K562 (cell line): ENCODE results near the gene TSTD1. TPM values are rescaled to one million over a fixed set of nuclear protein-coding genes. Genes with fewer than 3 reads are reported as not detected.

Source experiments
- ATAC-seq: fragments of 200-7000 bp; cut with Tn5 transposase; 3 replicates; pipeline ENCODE4 v1.9.1; 2020; ENCODE audit warnings: moderate library complexity
- BruUV-seq: library from RNA; stranded (reverse); fragments of 400-500 nt; replicated peaks from 2 replicates; lab custom pipeline; 2021; lab: Mats Ljungman, UMichigan
- CTCF ChIA-PET: fragments of 300-600 bp; formaldehyde crosslinking; extraction: SDS; loops from one replicate; lab custom pipeline; 2021; ENCODE audit warnings: low intra/inter-chr PET ratio; lab: Yijun Ruan, JAX
- POLR2A ChIA-PET: fragments of 300-600, 350-650 bp; sonication (Branson Sonifier 250); formaldehyde crosslinking; extraction: SDS; loops from one replicate; lab custom pipeline; 2021; ENCODE audit warnings: antibody characterized with exemption, inconsistent platforms; lab: Yijun Ruan, JAX
- DNase-seq, 4 experiments: peaks; one replicate each; pipeline versions ENCODE4 v3.0.0 to v3.0.0-alpha.2; 2011 to 2018; ENCODE audit warnings: low spot score in 3 of 4, mixed read lengths in 3 of 4; ENCODE audit errors: extremely low read depth in 1 of 4
- FAIRE-seq: peaks from 2 replicates; lab custom pipeline; 2011; peaks lifted over from hg19 to GRCh38; lab: Jason Lieb, UNC
- H2AFZ ChIP-seq: 2 replicates; pipeline ENCODE4 v1.6.0; 2011; ENCODE audit warnings: low read depth, low read length, control low read depth, inconsistent platforms
- H3K27ac ChIP-seq: fragments of 200-600 bp; 3 replicates; pipeline ENCODE4 v1.8.0; 2011; ENCODE audit warnings: low read depth, mild to moderate bottlenecking, control low read depth, inconsistent platforms, low read length, moderate library complexity, mixed read lengths; ENCODE audit errors: extremely low read depth
- H3K27me3 ChIP-seq, 2 experiments: fragments of 300-600 bp in 1 of 2; 2 replicates in 1 of 2; 3 replicates in 1 of 2; pipeline versions ENCODE4 v1.6.0 to v1.8.0; 2011; ENCODE audit warnings: inconsistent platforms in 2 of 2, low read length in 2 of 2, mild to moderate bottlenecking in 1 of 2, mixed read lengths in 1 of 2, moderate library complexity in 1 of 2; ENCODE audit not compliant: control insufficient read depth in 2 of 2, insufficient read depth in 2 of 2
- H3K36me3 ChIP-seq: fragments of 300-600 bp; 3 replicates; pipeline ENCODE4 v1.8.0; 2011; ENCODE audit warnings: mild to moderate bottlenecking, low read length, inconsistent platforms; ENCODE audit not compliant: control insufficient read depth, insufficient read depth
- H3K4me1 ChIP-seq, 2 experiments: fragments of 200-600 bp in 1 of 2; replicated peaks in 1 of 2; 2 replicates in 1 of 2; 3 replicates in 1 of 2; pipeline versions ENCODE4 v1.5.1 to v1.8.0; 2011; ENCODE audit warnings: inconsistent platforms in 2 of 2, low read length in 2 of 2, mild to moderate bottlenecking in 1 of 2, mixed read lengths in 1 of 2, moderate library complexity in 1 of 2; ENCODE audit not compliant: control insufficient read depth in 2 of 2, insufficient read depth in 2 of 2
- H3K4me2 ChIP-seq: 2 replicates; pipeline ENCODE4 v1.6.1; 2011; ENCODE audit warnings: low read length, control low read depth, inconsistent platforms, mixed read lengths; ENCODE audit not compliant: insufficient read depth
- H3K4me3 ChIP-seq: fragments of 200-600 bp; sonication (generic), shearing (Covaris generic); 2 replicates; pipeline ENCODE4 v1.5.1; 2016; ENCODE audit warnings: control low read depth, inconsistent platforms
- H3K79me2 ChIP-seq: fragments of 200-600 bp; 3 replicates; pipeline ENCODE4 v1.8.0; 2011; ENCODE audit warnings: low read length, inconsistent platforms; ENCODE audit not compliant: control insufficient read depth, insufficient read depth
- H3K9ac ChIP-seq, 2 experiments: 2 replicates each; pipeline versions ENCODE4 v1.6.0 to v1.6.1; 2011; ENCODE audit warnings: low read depth in 2 of 2, low read length in 2 of 2, control low read depth in 1 of 2, inconsistent platforms in 1 of 2, mild to moderate bottlenecking in 1 of 2, mixed read lengths in 1 of 2; ENCODE audit not compliant: insufficient read depth in 1 of 2
- H3K9me1 ChIP-seq: one replicate; pipeline ENCODE4 v1.6.0; 2011; ENCODE audit warnings: inconsistent platforms, mild to moderate bottlenecking, low read length, moderate library complexity; ENCODE audit not compliant: control insufficient read depth, insufficient read depth
- H3K9me3 ChIP-seq: replicated peaks from 2 replicates; pipeline ENCODE4 v1.5.1; 2011; ENCODE audit warnings: low read depth, low read length, inconsistent platforms; ENCODE audit not compliant: control insufficient read depth, insufficient read depth
- H4K20me1 ChIP-seq: replicated peaks from 2 replicates; pipeline ENCODE4 v1.6.1; 2011; ENCODE audit warnings: low read length, inconsistent platforms, mixed read lengths; ENCODE audit not compliant: control insufficient read depth, insufficient read depth
- ATF7 ChIP-seq: fragments of 450-650 bp; IDR thresholded peaks from 2 replicates; pipeline ENCODE4 v1.7.1; 2014; ENCODE audit warnings: mild to moderate bottlenecking, moderate library complexity
- BMI1 ChIP-seq: fragments of 150-350 bp; IDR thresholded peaks from 2 replicates; pipeline ENCODE4 v1.6.1; 2014; ENCODE audit warnings: low read length
- CBFB ChIP-seq: sonication (generic); formaldehyde crosslinking; IDR thresholded peaks from 2 replicates; pipeline ENCODE4 v1.4.0; 2020; ENCODE audit warnings: mild to moderate bottlenecking, missing genetic modification reagents
- CREM ChIP-seq: IDR thresholded peaks from 2 replicates; pipeline ENCODE4 v1.6.1; 2014; ENCODE audit warnings: antibody characterized with exemption, low read depth
- DNMT1 ChIP-seq: fragments of 450-650 bp; IDR thresholded peaks from 2 replicates; pipeline ENCODE4 v1.6.1; 2016; ENCODE audit warnings: antibody characterized with exemption, mild to moderate bottlenecking
- ESRRB ChIP-seq: fragments of 250-450 bp; sonication (Bioruptor Pico); IDR thresholded peaks from 2 replicates; pipeline ENCODE4 v1.5.0; 2020; ENCODE audit warnings: mild to moderate bottlenecking, moderate library complexity, borderline replicate concordance
- MAZ ChIP-seq, 2 experiments: fragments of 450-650 bp in 1 of 2; sonication (generic) in 1 of 2; formaldehyde crosslinking; IDR thresholded peaks in 1 of 2; conservative IDR thresholded peaks in 1 of 2; 2 replicates each; pipeline versions ENCODE4 v1.4.0 to v1.5.0; 2020; ENCODE audit warnings: mild to moderate bottlenecking in 1 of 2, missing genetic modification reagents in 1 of 2
- MEIS2 ChIP-seq: fragments of 450-650 bp; IDR thresholded peaks from 2 replicates; pipeline ENCODE4 v1.6.1; 2014; ENCODE audit warnings: mild to moderate bottlenecking; ENCODE audit not compliant: partially characterized antibody
- MYBL2 ChIP-seq, 2 experiments: fragments of 450-650 bp in 1 of 2; sonication (generic) in 1 of 2; formaldehyde crosslinking in 1 of 2; IDR thresholded peaks; 2 replicates each; pipeline versions ENCODE4 v1.6.1 to v1.8.1; 2017 to 2022; ENCODE audit warnings: borderline replicate concordance in 1 of 2, inconsistent platforms in 1 of 2, low read depth in 1 of 2, mild to moderate bottlenecking in 1 of 2, missing genetic modification reagents in 1 of 2, moderate library complexity in 1 of 2
- RAD21 ChIP-seq, 2 experiments: fragments of 250-450 bp in 1 of 2; fragments of 450-650 bp in 1 of 2; sonication (Bioruptor Pico) in 1 of 2; formaldehyde crosslinking in 1 of 2; IDR thresholded peaks in 1 of 2; conservative IDR thresholded peaks in 1 of 2; 2 replicates each; pipeline versions ENCODE4 v1.4.0 to v1.8.0; 2020 to 2022; ENCODE audit warnings: mild to moderate bottlenecking in 2 of 2, moderate library complexity in 1 of 2
- TBL1XR1 ChIP-seq, 2 experiments: IDR thresholded peaks; 2 replicates each; pipeline ENCODE4 v1.6.1; 2012; ENCODE audit warnings: improper control_type of control experiment in 2 of 2, low read length in 2 of 2, mild to moderate bottlenecking in 1 of 2
- XRCC3 ChIP-seq: fragments of 450-650 bp; IDR thresholded peaks from 2 replicates; pipeline ENCODE4 v1.6.1; 2017; ENCODE audit warnings: mild to moderate bottlenecking, moderate library complexity
- ZBED1 ChIP-seq: IDR thresholded peaks from 2 replicates; pipeline ENCODE4 v1.6.1; 2014
- ZNF174 ChIP-seq: fragments of 250-450 bp; sonication (Bioruptor Pico); IDR thresholded peaks from 2 replicates; pipeline ENCODE4 v1.4.0; 2020; ENCODE audit warnings: mild to moderate bottlenecking
- ZNF586 ChIP-seq: fragments of 450-650 bp; formaldehyde crosslinking; conservative IDR thresholded peaks from 2 replicates; pipeline ENCODE4 v1.4.0; 2020; ENCODE audit warnings: mild to moderate bottlenecking, moderate library complexity
- WGBS: fragments of 100-300 bp; shearing (Covaris generic); methylation state at CpG from one replicate; pipeline ENCODE4 v1.1.6; 2016; ENCODE audit warnings: low coverage, mixed read lengths; ENCODE audit not compliant: insufficient coverage; ENCODE audit errors: missing lambda C conversion rate; 5-methylcytosine and 5-hydroxymethylcytosine counted together
- in situ Hi-C: fragments of 300-500 bp; cut with MboI; formaldehyde crosslinking; loops from 4 replicates; pipeline ENCODE4 v1.15.0; 2018; ENCODE audit warnings: inconsistent platforms, mixed read lengths
- intact Hi-C: fragments of 100-400 bp; cut with micrococcal nuclease; formaldehyde crosslinking; loops from 2 replicates; pipeline ENCODE4 v1.14.2; 2022
- polyA plus RNA-seq, 8 experiments: library from polyadenylated mRNA; depleted of rRNA in 4 of 8; stranded (reverse) in 5 of 8; unstranded in 3 of 8; fragments of >200 nt; fragmentation: Nextera tagmentation in 2 of 8; fragmentation: Illumina TruSeq in 1 of 8; extraction: Ambion mirVana in 2 of 8; extraction: Trizol in 1 of 8; gene quantifications; 2 replicates each; pipeline versions ENCODE4 v1.2.1 to v1.2.3, GENCODE V29; 2011 to 2014; ENCODE audit warnings: inconsistent platforms in 1 of 8, missing spikeins in 1 of 8
- total RNA-seq, 7 experiments: library from RNA; depleted of rRNA in 6 of 7; stranded (reverse); fragments of >200 nt in 6 of 7; fragmentation: Illumina TruSeq in 2 of 7; extraction: Trizol in 2 of 7; gene quantifications; 2 replicates each; pipeline versions ENCODE4 v1.2.1 to v1.2.3, GENCODE V29; 2011 to 2021; ENCODE audit warnings: low replicate concordance in 1 of 7
- TF ChIP-seq, protein P1 (sequence below), 2 experiments: fragments of 450-650 bp; IDR thresholded peaks; 2 replicates each; pipeline ENCODE4 v1.6.1; 2016
- TF ChIP-seq, protein P2 (sequence below): sonication (generic); formaldehyde crosslinking; IDR thresholded peaks from 2 replicates; pipeline ENCODE4 v1.9.0; 2022; ENCODE audit warnings: mild to moderate bottlenecking, missing genetic modification reagents

The TSTD1 gene
- total and polyA plus RNA-seq, 9 of the 15 experiments (the other 6 are each of a cell fraction or from before 2014, with no cell fraction given) = 0.23 to 0.53 TPM; not detected in 7

DNA sequence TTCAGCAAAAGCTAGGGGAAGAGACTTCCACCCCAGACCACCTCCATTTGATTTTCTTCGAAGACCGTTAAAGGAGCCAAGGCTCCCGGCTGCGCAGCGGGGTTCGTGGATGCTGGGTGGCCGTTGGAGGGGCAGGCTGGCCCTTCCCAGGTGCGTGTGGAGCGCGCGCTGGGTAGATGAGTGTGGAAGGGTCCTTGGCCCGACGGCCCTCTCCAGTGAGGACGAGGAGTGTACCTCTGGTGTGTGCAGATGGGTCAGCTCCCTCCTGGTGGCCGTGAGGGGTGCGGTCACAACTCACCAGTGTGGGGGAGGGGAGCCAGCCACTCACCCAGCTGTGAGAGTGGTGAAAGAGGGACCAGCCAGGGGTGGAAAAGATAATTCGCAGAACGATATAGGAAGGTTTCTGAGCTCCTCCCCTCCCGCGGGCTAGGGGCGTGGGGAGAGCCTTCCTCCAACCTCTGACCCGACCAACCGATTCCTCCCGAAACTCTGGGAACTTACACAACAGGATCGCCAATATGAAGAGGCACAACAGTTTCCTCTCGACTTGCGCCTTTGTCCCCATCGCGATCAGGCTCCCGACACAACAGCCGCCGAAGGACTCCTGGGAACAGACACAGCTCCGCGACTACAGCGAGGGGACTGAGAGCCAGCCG, 18.1 kb downstream of the TSTD1 start, which contains the start of gene F11R (continued):
- TF ChIP-seq DNMT1 = 0 out of 2 replicates have a peak, but pooled peaks have one; percentile 72
- no peak for TF ChIP-seq ZNF586 (CRISPR knock-in tag)
- TF ChIP-seq ATF7 = peak; percentile 58
- TF ChIP-seq CBFB (CRISPR knock-in tag) = peak; percentile 95
- TF ChIP-seq TBL1XR1 (IDR thresholded peaks at IDR 0.05; ENCODE audit: low read length in 2 of 2) = peak; percentile 84 to 87
- TF ChIP-seq, all 486 proteins: peak for 184

DNA sequence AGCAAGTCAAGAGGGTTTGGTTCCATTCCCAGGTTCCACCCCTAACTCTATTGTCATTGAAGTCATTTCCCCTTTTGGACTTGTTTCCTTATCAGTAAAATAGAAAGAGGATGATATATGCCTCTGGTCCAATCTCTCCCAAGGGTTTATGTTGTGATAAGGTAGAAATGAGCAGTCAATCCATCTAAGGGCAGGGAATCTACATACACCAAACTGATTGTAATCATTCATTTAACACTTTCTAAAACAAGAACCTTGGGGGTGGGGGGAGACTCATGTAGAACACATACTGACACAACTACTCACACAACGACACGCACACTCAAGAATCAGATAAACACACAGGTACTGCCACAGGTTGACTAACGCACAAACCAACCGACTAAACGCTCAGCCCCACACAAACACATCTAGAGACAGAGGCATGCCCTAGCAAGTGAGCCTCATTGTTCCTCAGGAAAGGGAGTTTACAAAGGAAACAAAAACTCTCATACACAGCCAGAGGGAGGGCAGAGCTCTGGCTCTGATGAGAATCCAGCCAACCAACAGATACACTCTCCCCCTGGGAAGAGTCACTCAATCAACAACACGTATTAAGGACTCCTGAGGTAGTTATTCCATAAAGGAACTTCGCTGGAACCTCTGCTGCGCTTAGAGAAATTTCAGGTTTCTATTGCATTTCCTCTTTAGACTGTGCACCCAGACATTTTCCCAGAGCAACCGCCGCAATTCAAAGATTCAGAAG, 18.8 kb downstream of the TSTD1 start:
- peaks cover 56% of the 10 kb centered on the region for H3K79me2 ChIP-seq
- TF ChIP-seq ZNF174 (no peak), ZBED1 (no peak), ATF7 (no peak), RAD21 (CRISPR knock-in tag; conservative IDR thresholded peaks at IDR 0.05 in 1 of 2, IDR thresholded peaks at IDR 0.05 in 1 of 2) (no peak), MEIS2 (peak; percentile 86), CREM (0 out of 2 replicates have a peak, but pooled peaks have one; percentile 14), XRCC3 (no peak), ESRRB (CRISPR knock-in tag) (no peak), MAZ (CRISPR knock-in tag; conservative IDR thresholded peaks at IDR 0.05 in 1 of 2, IDR thresholded peaks at IDR 0.05 in 1 of 2) (no peak), MYBL2 (IDR thresholded peaks at IDR 0.05; ENCODE audit: low read depth) (no peak), MYBL2 (CRISPR knock-in tag; IDR thresholded peaks at IDR 0.05; ENCODE audit: borderline replicate concordance) (no peak), BMI1 (no peak)
- TF ChIP-seq, protein P1, sequence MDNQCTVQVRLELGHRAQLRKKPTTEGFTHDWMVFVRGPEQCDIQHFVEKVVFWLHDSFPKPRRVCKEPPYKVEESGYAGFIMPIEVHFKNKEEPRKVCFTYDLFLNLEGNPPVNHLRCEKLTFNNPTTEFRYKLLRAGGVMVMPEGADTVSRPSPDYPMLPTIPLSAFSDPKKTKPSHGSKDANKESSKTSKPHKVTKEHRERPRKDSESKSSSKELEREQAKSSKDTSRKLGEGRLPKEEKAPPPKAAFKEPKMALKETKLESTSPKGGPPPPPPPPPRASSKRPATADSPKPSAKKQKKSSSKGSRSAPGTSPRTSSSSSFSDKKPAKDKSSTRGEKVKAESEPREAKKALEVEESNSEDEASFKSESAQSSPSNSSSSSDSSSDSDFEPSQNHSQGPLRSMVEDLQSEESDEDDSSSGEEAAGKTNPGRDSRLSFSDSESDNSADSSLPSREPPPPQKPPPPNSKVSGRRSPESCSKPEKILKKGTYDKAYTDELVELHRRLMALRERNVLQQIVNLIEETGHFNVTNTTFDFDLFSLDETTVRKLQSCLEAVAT (IDR thresholded peaks at IDR 0.05) = peak in 1 of 2 experiments; percentile 40; a peak in 2 of 4 replicates
- TF ChIP-seq, protein P2, sequence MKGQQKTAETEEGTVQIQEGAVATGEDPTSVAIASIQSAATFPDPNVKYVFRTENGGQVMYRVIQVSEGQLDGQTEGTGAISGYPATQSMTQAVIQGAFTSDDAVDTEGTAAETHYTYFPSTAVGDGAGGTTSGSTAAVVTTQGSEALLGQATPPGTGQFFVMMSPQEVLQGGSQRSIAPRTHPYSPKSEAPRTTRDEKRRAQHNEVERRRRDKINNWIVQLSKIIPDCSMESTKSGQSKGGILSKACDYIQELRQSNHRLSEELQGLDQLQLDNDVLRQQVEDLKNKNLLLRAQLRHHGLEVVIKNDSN (CRISPR knock-in tag) = no peak

More for the DNA sequence above, 18.8 kb downstream of the TSTD1 start:
- 2% methylated on average over 10 of the region's 10 CpGs for WGBS
- ATAC-seq = peak; percentile 11
- Histone ChIP-seq H3K4me1 (peaks cover 23 to 34% of the 10 kb centered on the region in 2 experiments), H3K9ac (peak overlapping the region; percentile 88 to 90), H3K9me1 (peaks cover 3% of the 10 kb centered on the region), H2AFZ (peak overlapping the region; percentile 99), H3K4me3 (peak overlapping the region; percentile 87), H3K27ac (peak overlapping the region; percentile 96), H3K36me3 (0 out of 3 replicates have a peak, but pooled peaks cover 2% of the 10 kb centered on the region), H3K9me3 (no peaks in the 10 kb centered on the region), H3K27me3 (no peaks in the 10 kb centered on the region), H4K20me1 (no peaks in the 10 kb centered on the region), H3K4me2 (peak overlapping the region; percentile 97)
- ChIA-PET CTCF (no interaction called here), POLR2A (interaction anchor here (0.6 to 3.9 kb wide), 21 partner anchors 10 to 470 kb away, joined by 3 to 19 read pairs (median 4); partner anchors contain the start of genes DEDD, PPOX, UFC1 and USF1)
- in situ Hi-C loops (no loop called here), intact Hi-C loops (loop anchor here (1.0 kb wide), 2 partner anchors 11 to 23 kb away; no protein-coding TSS in a partner anchor)
- DNase-seq = peak in 2 of 4 experiments; percentile 27 to 62
- BruUV-seq = no TSS peak
- FAIRE-seq = peak; percentile 67
